ENCODE data around the gene ZBED2.

The ZBED2 gene

GRCh38 chr3:111590143-111590491, 5.0 kb downstream of the ZBED2 start:
- DNase-seq (ENCODE audit: low read depth) = peak; percentile 71
- no peak overlapping the region for H3K4me3 ChIP-seq (ENCODE audit: low read length)
- TF ChIP-seq CTCF (IDR thresholded peaks at IDR 0.05; ENCODE audit: insufficient read depth, low read depth, low read length, missing control alignments) = no peak

GRCh38 chr3:111589303-111590142, 5.6 kb downstream of the ZBED2 start:
- H3K4me3 ChIP-seq (ENCODE audit: low read length) = no peak overlapping the region
- DNase-seq (ENCODE audit: low read depth) = peak; percentile 72
- no peak for TF ChIP-seq CTCF (IDR thresholded peaks at IDR 0.05; ENCODE audit: insufficient read depth, low read depth, low read length, missing control alignments)

- no peak overlapping the region for H3K4me3 ChIP-seq (ENCODE audit: low read length)
- no peak for TF ChIP-seq CTCF (IDR thresholded peaks at IDR 0.05; ENCODE audit: insufficient read depth, low read depth, low read length, missing control alignments)
- peak; percentile 61 for DNase-seq (ENCODE audit: low read depth)
Observed at GRCh38 chr3:111588527-111588926, 6.6 kb downstream of the ZBED2 start.

GRCh38 chr3:111585217-111585616, 9.9 kb downstream of the ZBED2 start:
- H3K4me3 ChIP-seq (ENCODE audit: low read length) = no peak overlapping the region
- peak; percentile 87 for DNase-seq (ENCODE audit: low read depth)
- no peak for TF ChIP-seq CTCF (IDR thresholded peaks at IDR 0.05; ENCODE audit: insufficient read depth, low read depth, low read length, missing control alignments)

- H3K4me3 ChIP-seq (ENCODE audit: low read length) = no peak overlapping the region
- no peak for DNase-seq (ENCODE audit: low read depth)
Observed at GRCh38 chr3:111584744-111585143, 10.4 kb downstream of the ZBED2 start.

GRCh38 chr3:111582120-111582474, 13.0 kb downstream of the ZBED2 start:
- peak; percentile 89 for DNase-seq (ENCODE audit: low read depth)
- TF ChIP-seq CTCF (IDR thresholded peaks at IDR 0.05; ENCODE audit: insufficient read depth, low read depth, low read length, missing control alignments) = no peak
- no peak overlapping the region for H3K4me3 ChIP-seq (ENCODE audit: low read length)

More at GRCh38 chr3:111584744-111585143, 10.4 kb downstream of the ZBED2 start:
- no peak for TF ChIP-seq CTCF (IDR thresholded peaks at IDR 0.05; ENCODE audit: insufficient read depth, low read depth, low read length, missing control alignments)

Data from epithelial cell of esophagus (primary cell).